Activated naive CD8-positive, alpha-beta T cell treated with anti-CD3 and anti-CD28 coated beads for 36 hours (primary cell): Measurements from ENCODE around the gene INO80. TPM values are rescaled to one million over a fixed set of nuclear protein-coding genes. Genes with fewer than 3 reads are reported as not detected.

Experiments used
- DNase-seq: peaks from one replicate; pipeline ENCODE4 v3.0.0; 2021
- H3K27ac Mint-ChIP-seq: one replicate; pipeline ENCODE4 v1.8.0; 2022; ENCODE audit warnings: mild to moderate bottlenecking, moderate library complexity, mixed read lengths
- H3K27me3 Mint-ChIP-seq: one replicate; pipeline ENCODE4 v1.8.0; 2022; ENCODE audit warnings: mild to moderate bottlenecking, mixed read lengths
- H3K36me3 Mint-ChIP-seq: one replicate; pipeline ENCODE4 v1.8.0; 2021; ENCODE audit warnings: mild to moderate bottlenecking, mixed read lengths
- H3K4me1 Mint-ChIP-seq: one replicate; pipeline ENCODE4 v1.8.0; 2021; ENCODE audit warnings: mixed read lengths
- H3K4me3 Mint-ChIP-seq: one replicate; pipeline ENCODE4 v1.8.0; 2022; ENCODE audit warnings: mild to moderate bottlenecking, moderate library complexity, mixed read lengths
- H3K9me3 Mint-ChIP-seq: one replicate; pipeline ENCODE4 v1.8.0; 2022; ENCODE audit warnings: mixed read lengths
- total RNA-seq, 2 experiments: library from RNA; stranded (reverse); gene quantifications; one replicate each; pipeline ENCODE4 v1.2.3, GENCODE V29; 2021

INO80 gene
- total RNA-seq, 2 experiments from 2014 or later, result 26.1 to 26.3 TPM

GRCh38 chr15:41043276-41043951, 72.7 kb downstream of the INO80 start:
- H3K4me1 Mint-ChIP-seq, result peaks cover under 1% of the 10 kb centered on the region
- H3K4me3 Mint-ChIP-seq, result no peak overlapping the region
- no peaks in the 10 kb centered on the region for H3K27me3 Mint-ChIP-seq
- no peak overlapping the region for H3K27ac Mint-ChIP-seq
- DNase-seq, result no peak
- peaks cover 18% of the 10 kb centered on the region for H3K36me3 Mint-ChIP-seq
- H3K9me3 Mint-ChIP-seq, result no peaks in the 10 kb centered on the region

DNA sequence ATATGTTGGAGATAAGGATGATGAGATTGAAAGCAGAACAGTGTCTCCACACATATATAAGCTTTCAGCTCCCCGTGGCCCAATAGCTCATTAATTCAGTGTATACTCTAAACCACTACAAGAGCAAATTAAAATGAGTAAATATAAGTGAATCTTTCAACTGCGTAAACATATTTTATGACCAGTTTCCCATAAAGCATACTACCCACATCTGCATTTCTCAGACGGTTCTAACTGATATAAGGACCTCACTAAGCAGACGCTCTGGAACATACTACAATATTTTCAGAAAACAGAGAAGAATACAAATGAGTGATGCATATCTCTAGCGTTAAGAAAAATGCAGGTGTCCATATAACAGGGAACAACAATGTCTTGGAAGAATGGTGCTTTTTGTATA, 73.2 kb downstream of the INO80 start:
- H3K27me3 Mint-ChIP-seq, result no peaks in the 10 kb centered on the region
- H3K27ac Mint-ChIP-seq, result no peak overlapping the region
- no peak overlapping the region for H3K4me3 Mint-ChIP-seq
- H3K9me3 Mint-ChIP-seq, result no peaks in the 10 kb centered on the region
- no peak for DNase-seq
- H3K36me3 Mint-ChIP-seq, result peaks cover 20% of the 10 kb centered on the region
- H3K4me1 Mint-ChIP-seq, result no peaks in the 10 kb centered on the region

GRCh38 chr15:41039121-41039520, 77.0 kb downstream of the INO80 start:
- Mint-ChIP-seq H3K9me3 (no peaks in the 10 kb centered on the region), H3K27me3 (no peaks in the 10 kb centered on the region), H3K27ac (no peak overlapping the region), H3K4me1 (no peaks in the 10 kb centered on the region), H3K36me3 (peaks cover 16% of the 10 kb centered on the region), H3K4me3 (no peak overlapping the region)
- DNase-seq, result no peak

GRCh38 chr15:41032079-41032328, 84.1 kb downstream of the INO80 start:
- H3K27ac Mint-ChIP-seq, result no peak overlapping the region
- H3K27me3 Mint-ChIP-seq, result no peaks in the 10 kb centered on the region
- no peak overlapping the region for H3K4me3 Mint-ChIP-seq
- H3K9me3 Mint-ChIP-seq, result no peaks in the 10 kb centered on the region
- H3K4me1 Mint-ChIP-seq, result peaks cover 9% of the 10 kb centered on the region
- H3K36me3 Mint-ChIP-seq, result peaks cover 12% of the 10 kb centered on the region
- DNase-seq, result no peak

- Mint-ChIP-seq H3K9me3 (no peaks in the 10 kb centered on the region), H3K4me3 (no peak overlapping the region), H3K4me1 (peaks cover 9% of the 10 kb centered on the region), H3K27ac (peak overlapping the region; percentile 14), H3K36me3 (peaks cover 17% of the 10 kb centered on the region), H3K27me3 (no peaks in the 10 kb centered on the region)
- no peak for DNase-seq
Observed at GRCh38 chr15:41031232-41032078, 84.6 kb downstream of the INO80 start.

DNA sequence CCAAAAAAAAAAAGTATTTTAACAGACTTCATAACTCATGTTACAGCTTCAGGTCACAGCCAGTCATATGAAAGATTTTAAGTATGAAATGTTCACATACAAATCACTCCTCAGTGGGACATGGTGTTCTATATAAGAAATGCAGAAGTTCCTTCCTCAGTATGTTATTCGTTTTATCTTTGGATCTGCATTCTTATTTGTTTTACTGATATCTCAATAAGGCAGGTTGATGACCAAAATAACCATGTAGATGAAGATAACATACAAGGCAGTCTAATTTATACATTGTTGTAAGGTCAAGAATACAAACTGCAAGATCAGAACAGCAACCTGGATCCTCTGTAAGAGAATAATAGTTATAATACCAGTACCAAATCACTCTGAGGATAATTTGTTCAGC, 87.2 kb downstream of the INO80 start:
- Mint-ChIP-seq H3K9me3 (no peaks in the 10 kb centered on the region), H3K36me3 (peaks cover 18% of the 10 kb centered on the region), H3K4me1 (peaks cover 9% of the 10 kb centered on the region), H3K4me3 (no peak overlapping the region), H3K27me3 (no peaks in the 10 kb centered on the region), H3K27ac (no peak overlapping the region)
- DNase-seq, result no peak

DNA sequence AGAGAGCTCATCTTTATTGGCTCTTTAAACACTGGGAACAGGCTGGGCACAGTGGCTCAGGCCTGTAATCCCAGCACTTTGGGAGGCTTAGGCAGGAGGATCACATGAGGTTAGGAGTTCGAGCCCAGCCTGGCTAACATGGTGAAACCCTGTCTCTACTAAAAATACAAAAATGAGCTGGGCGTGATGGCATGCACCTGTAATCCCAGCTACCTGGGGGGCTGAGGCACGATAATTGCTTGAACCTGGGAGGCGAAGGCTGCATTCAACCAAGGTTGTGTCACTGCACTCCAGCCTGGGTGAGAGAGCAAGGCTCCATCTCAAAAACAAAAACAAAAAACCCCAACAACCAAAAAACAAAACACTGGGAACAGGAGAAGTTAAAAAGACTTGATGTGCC, 90.7 kb downstream of the INO80 start:
- no peaks in the 10 kb centered on the region for H3K27me3 Mint-ChIP-seq

GRCh38 chr15:41024885-41025284, 91.2 kb downstream of the INO80 start:
- no peaks in the 10 kb centered on the region for H3K9me3 Mint-ChIP-seq
- H3K27me3 Mint-ChIP-seq, result no peaks in the 10 kb centered on the region
- no peak for DNase-seq
- H3K36me3 Mint-ChIP-seq, result peaks cover 13% of the 10 kb centered on the region
- H3K4me3 Mint-ChIP-seq, result no peak overlapping the region
- H3K27ac Mint-ChIP-seq, result peak overlapping the region; percentile 19
- no peaks in the 10 kb centered on the region for H3K4me1 Mint-ChIP-seq

More for the DNA sequence above, 90.7 kb downstream of the INO80 start:
- DNase-seq, result no peak
- H3K9me3 Mint-ChIP-seq, result no peaks in the 10 kb centered on the region
- peaks cover 13% of the 10 kb centered on the region for H3K36me3 Mint-ChIP-seq
- H3K4me3 Mint-ChIP-seq, result no peak overlapping the region
- H3K27ac Mint-ChIP-seq, result no peak overlapping the region
- no peaks in the 10 kb centered on the region for H3K4me1 Mint-ChIP-seq

GRCh38 chr15:41024131-41024530, 91.9 kb downstream of the INO80 start:
- Mint-ChIP-seq H3K9me3 (no peaks in the 10 kb centered on the region), H3K36me3 (peaks cover 13% of the 10 kb centered on the region), H3K4me1 (no peaks in the 10 kb centered on the region), H3K4me3 (no peak overlapping the region), H3K27me3 (no peaks in the 10 kb centered on the region), H3K27ac (no peak overlapping the region)
- DNase-seq, result no peak

DNA sequence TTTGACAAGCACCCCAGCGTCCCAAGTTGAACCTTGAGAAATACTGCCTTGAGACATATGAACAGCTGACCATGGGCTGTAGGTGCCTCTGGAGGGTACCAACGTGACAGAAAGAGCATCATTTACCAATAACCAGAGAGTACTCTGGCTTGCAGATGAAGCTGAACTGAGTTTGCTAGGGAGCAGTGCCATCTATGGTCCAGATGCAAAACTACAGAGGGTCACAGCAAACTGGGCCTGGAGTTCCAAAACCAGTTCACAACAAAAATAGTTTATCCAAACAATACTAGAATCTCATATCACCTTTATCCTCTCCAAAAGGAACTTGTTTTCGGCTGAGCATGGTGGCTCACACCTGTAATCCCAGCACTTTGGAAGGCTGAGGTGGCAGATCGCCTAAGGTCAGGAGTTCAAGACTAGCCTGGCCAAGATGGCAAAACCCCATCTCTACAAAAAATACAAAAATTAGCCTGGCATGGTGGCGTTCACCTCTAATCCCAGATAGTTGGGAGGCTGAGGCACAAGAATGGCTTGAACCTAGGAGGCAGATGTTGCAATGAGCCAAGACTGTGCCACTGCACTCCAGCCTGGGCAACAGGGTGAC, 93.5 kb downstream of the INO80 start:
- H3K27me3 Mint-ChIP-seq, result no peaks in the 10 kb centered on the region
- H3K9me3 Mint-ChIP-seq, result no peaks in the 10 kb centered on the region
- peak; percentile 10 for DNase-seq
- H3K4me3 Mint-ChIP-seq, result no peak overlapping the region
- H3K36me3 Mint-ChIP-seq, result peaks cover 14% of the 10 kb centered on the region
- H3K4me1 Mint-ChIP-seq, result peaks cover 4% of the 10 kb centered on the region
- no peak overlapping the region for H3K27ac Mint-ChIP-seq

GRCh38 chr15:41020829-41021228, 95.3 kb downstream of the INO80 start:
- Mint-ChIP-seq H3K36me3 (peaks cover 3% of the 10 kb centered on the region), H3K27ac (no peak overlapping the region), H3K4me1 (peaks cover 4% of the 10 kb centered on the region), H3K4me3 (no peak overlapping the region), H3K9me3 (no peaks in the 10 kb centered on the region), H3K27me3 (no peaks in the 10 kb centered on the region)
- no peak for DNase-seq

DNA sequence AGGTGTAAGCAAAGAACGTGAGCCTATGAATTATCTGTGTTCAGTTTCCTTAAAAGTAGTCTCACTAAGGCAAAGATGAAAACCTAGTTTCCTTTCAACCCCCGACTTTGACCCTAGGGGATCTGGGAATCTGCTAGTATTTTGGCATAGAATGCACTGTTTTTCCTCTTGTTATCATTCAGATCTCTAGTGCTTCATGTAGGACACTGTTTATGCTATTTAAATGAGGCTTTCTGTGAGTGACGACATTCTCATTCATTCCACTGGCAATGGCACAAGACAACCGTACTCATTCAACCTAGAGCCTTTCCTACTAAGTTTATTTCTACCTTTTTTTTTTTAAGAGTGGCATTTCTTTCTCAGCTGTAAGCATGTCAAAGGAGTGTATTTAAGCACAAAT, 95.8 kb downstream of the INO80 start:
- H3K27ac Mint-ChIP-seq, result no peak overlapping the region
- H3K36me3 Mint-ChIP-seq, result peaks cover 3% of the 10 kb centered on the region
- DNase-seq, result no peak
- H3K27me3 Mint-ChIP-seq, result no peaks in the 10 kb centered on the region
- H3K4me3 Mint-ChIP-seq, result no peak overlapping the region
- peaks cover 4% of the 10 kb centered on the region for H3K4me1 Mint-ChIP-seq
- H3K9me3 Mint-ChIP-seq, result no peaks in the 10 kb centered on the region

DNA sequence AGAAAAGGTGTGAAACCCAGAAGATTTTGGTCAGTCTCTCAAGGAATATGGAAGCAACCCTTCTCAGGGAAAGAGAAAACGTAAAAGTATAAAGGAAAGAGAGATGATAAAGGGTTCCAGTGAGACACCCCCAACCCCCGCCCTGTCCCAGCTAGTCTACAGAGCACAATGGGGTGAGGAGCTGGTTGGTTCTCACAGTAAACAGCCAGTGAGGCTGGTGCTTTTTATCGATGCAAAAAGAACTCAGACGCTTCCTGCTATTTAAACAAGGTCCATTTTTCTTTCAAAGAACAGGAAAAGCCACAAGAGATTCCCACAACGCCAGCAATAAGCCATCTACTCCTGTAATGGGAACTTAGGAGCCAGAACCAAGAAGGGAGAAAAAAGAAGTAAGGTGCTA, 96.9 kb downstream of the INO80 start:
- Mint-ChIP-seq H3K9me3 (no peaks in the 10 kb centered on the region), H3K27ac (no peak overlapping the region), H3K27me3 (no peaks in the 10 kb centered on the region), H3K4me3 (no peak overlapping the region), H3K36me3 (peaks cover 6% of the 10 kb centered on the region), H3K4me1 (peaks cover 11% of the 10 kb centered on the region)
- DNase-seq, result no peak

DNA sequence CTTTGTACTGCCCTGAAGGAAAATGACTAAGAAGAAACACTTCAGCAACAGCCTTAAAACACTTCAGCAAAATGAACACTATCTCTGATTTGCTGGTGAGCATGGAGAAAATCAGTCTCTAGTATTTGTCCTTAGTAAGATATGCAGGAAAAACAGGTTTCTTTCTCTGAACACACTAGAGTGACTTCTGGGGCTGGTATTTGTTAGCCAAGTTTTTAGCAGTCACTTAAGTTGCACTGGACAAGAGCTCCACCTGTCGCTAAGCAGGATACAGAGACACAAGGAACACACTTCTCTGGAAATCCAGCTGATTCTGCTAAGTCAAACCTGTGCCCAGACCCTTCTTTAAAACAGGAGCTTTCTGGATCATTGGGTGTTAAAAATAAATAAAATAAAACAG, 97.5 kb downstream of the INO80 start:
- Mint-ChIP-seq H3K27ac (no peak overlapping the region), H3K9me3 (no peaks in the 10 kb centered on the region)

DNA sequence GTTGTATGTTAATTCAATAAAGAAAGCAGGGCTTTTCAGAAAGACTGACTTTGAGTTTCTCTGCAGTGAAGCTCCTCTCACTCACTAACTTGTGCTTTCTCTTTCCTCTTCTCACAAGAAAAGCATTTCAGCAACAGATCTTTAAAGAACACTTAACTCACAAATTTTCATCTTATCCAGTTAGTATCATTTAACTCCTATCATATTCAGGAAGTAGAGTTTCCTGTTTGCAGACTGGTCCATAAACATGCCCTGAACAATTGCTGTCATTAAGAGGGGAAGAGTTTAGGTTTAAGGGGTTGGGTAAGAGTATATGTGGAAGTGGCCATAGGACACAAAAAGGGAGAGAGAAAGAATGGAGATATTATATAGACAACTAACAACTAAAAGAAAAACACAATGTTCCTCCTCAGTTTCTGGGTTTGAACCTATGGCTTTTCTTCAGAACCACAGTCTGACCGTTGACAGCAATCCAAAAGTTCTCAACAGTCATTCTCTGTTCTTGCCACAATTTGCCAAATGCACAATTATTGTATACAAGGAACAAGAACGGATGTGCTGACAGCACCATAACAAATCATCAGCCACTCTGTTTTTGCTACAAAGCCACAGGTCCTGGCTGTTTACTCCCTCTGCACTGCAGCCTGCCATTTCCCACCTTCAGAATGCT, 98.9 kb downstream of the INO80 start:
- H3K4me1 Mint-ChIP-seq, result peaks cover 15% of the 10 kb centered on the region
- no peak overlapping the region for H3K27ac Mint-ChIP-seq
- no peaks in the 10 kb centered on the region for H3K9me3 Mint-ChIP-seq
- H3K4me3 Mint-ChIP-seq, result no peak overlapping the region
- no peak for DNase-seq
- peaks cover 11% of the 10 kb centered on the region for H3K36me3 Mint-ChIP-seq
- no peaks in the 10 kb centered on the region for H3K27me3 Mint-ChIP-seq

More for the DNA sequence above, 97.5 kb downstream of the INO80 start:
- no peak overlapping the region for H3K4me3 Mint-ChIP-seq
- peaks cover 12% of the 10 kb centered on the region for H3K4me1 Mint-ChIP-seq
- no peaks in the 10 kb centered on the region for H3K27me3 Mint-ChIP-seq
- DNase-seq, result no peak
- H3K36me3 Mint-ChIP-seq, result peaks cover 6% of the 10 kb centered on the region
